Panc1 (cell line): Measurements from ENCODE around the gene CSTF1. TPM values are rescaled to one million over a fixed set of nuclear protein-coding genes. Genes with fewer than 3 reads are reported as not detected.

Source experiments
- ATAC-seq: fragments of 200-7000 bp; cut with Tn5 transposase; 2 replicates; pipeline ENCODE4 v1.9.1; 2020; ENCODE audit warnings: mild to moderate bottlenecking, moderate library complexity
- BruUV-seq: library from RNA; stranded (reverse); fragments of 400-500 nt; replicated peaks from 2 replicates; lab custom pipeline; 2021; lab: Mats Ljungman, UMichigan
- CTCF ChIA-PET: fragments of 300-600 bp; sonication (Branson Sonifier 250); formaldehyde crosslinking; loops from one replicate; lab custom pipeline; 2022; ENCODE audit warnings: antibody characterized with exemption; lab: Charles Lee
- POLR2A ChIA-PET: fragments of 300-600 bp; sonication (Branson Sonifier 250); formaldehyde crosslinking; loops from one replicate; lab custom pipeline; 2022; ENCODE audit warnings: antibody characterized with exemption; lab: Charles Lee
- DNase-seq: peaks from one replicate; pipeline ENCODE4 v3.0.0-alpha.2; 2010; ENCODE audit warnings: low read depth, low spot score
- H3K27ac ChIP-seq: 2 replicates; pipeline ENCODE4 v1.5.1; 2011; ENCODE audit warnings: mild to moderate bottlenecking, low read length, inconsistent platforms
- H3K27me3 ChIP-seq: fragments of 200-500 bp; sonication (Bioruptor generic); 2 replicates; pipeline ENCODE4 v1.6.0; 2014; ENCODE audit warnings: low read length, inconsistent platforms; ENCODE audit not compliant: control insufficient read depth, insufficient read depth
- H3K36me3 ChIP-seq: fragments of 200-500 bp; sonication (Bioruptor generic); 2 replicates; pipeline ENCODE4 v1.5.1; 2014; ENCODE audit warnings: inconsistent platforms, mild to moderate bottlenecking, low read length, moderate library complexity; ENCODE audit not compliant: control insufficient read depth, insufficient read depth
- H3K4me1 ChIP-seq: 2 replicates; pipeline ENCODE4 v1.5.1; 2011; ENCODE audit warnings: inconsistent platforms, mild to moderate bottlenecking, low read length, moderate library complexity; ENCODE audit not compliant: control insufficient read depth, insufficient read depth
- H3K4me3 ChIP-seq, 2 experiments: 2 replicates each; pipeline ENCODE4 v1.5.1; 2011 to 2012; ENCODE audit warnings: low read depth in 2 of 2, low read length in 2 of 2, mild to moderate bottlenecking in 2 of 2, inconsistent platforms in 1 of 2, moderate library complexity in 1 of 2
- H3K9me3 ChIP-seq: fragments of 200-500 bp; sonication (Bioruptor generic); 2 replicates; pipeline ENCODE4 v1.5.1; 2014; ENCODE audit warnings: low read depth, mild to moderate bottlenecking, inconsistent platforms, low read length, moderate library complexity; ENCODE audit not compliant: control insufficient read depth, insufficient read depth
- CTCF ChIP-seq: fragments of 450-650 bp; IDR thresholded peaks from 2 replicates; pipeline ENCODE4 v1.5.1; 2017; ENCODE audit warnings: mild to moderate bottlenecking
- POLR2AphosphoS5 ChIP-seq: IDR thresholded peaks from 2 replicates; pipeline ENCODE4 v1.6.1; 2012; ENCODE audit warnings: mild to moderate bottlenecking, low read depth, low read length, moderate library complexity
- REST ChIP-seq, 2 experiments: IDR thresholded peaks; 2 replicates each; pipeline ENCODE4 v1.6.1; 2011 to 2012; ENCODE audit warnings: low read depth in 2 of 2, control low read depth in 1 of 2, low read length in 1 of 2, mild to moderate bottlenecking in 1 of 2, moderate library complexity in 1 of 2; ENCODE audit not compliant: insufficient read depth in 1 of 2
- SIN3A ChIP-seq: IDR thresholded peaks from 2 replicates; pipeline ENCODE4 v1.6.1; 2012; ENCODE audit warnings: low read depth, mild to moderate bottlenecking, low read length, moderate library complexity, borderline replicate concordance; ENCODE audit not compliant: insufficient read depth
- TCF7L2 ChIP-seq: IDR thresholded peaks from 2 replicates; pipeline ENCODE4 v1.6.1; 2011; ENCODE audit warnings: mild to moderate bottlenecking, low read depth, low read length, inconsistent platforms
- in situ Hi-C: cut with HindIII; loops from 2 replicates; pipeline ENCODE4 v1.10.0; 2016; ENCODE audit warnings: low sequenced_read_pairs, low pct_unique_long_range_greater_than_20kb
- intact Hi-C: fragments of 100-400 bp; cut with micrococcal nuclease; formaldehyde crosslinking; loops from one replicate; pipeline ENCODE4 v1.10.0; 2022; ENCODE audit not compliant: unreplicated experiment
- total RNA-seq: library from RNA; stranded (reverse); gene quantifications from one replicate; pipeline ENCODE4 v1.2.1, GENCODE V29; 2021; ENCODE audit not compliant: unreplicated experiment

Gene CSTF1
- total RNA-seq, 1 experiment from 2014 or later = 46.3 TPM

GRCh38 chr20:56428410-56428809, 36.0 kb downstream of the CSTF1 start:
- no peak for DNase-seq
- H3K36me3 ChIP-seq = no peaks in the 10 kb centered on the region
- POLR2A ChIA-PET = no interaction called here
- in situ Hi-C loops = no loop called here
- H3K27me3 ChIP-seq = no peaks in the 10 kb centered on the region
- TF ChIP-seq REST (IDR thresholded peaks at IDR 0.05; ENCODE audit: insufficient read depth in 1 of 2, low read depth in 2 of 2, low read length in 1 of 2) (no peak), POLR2AphosphoS5 (no peak), SIN3A (no peak), TCF7L2 (no peak), CTCF (no peak)
- ATAC-seq = no peak
- CTCF ChIA-PET = no interaction called here
- BruUV-seq = no TSS peak
- no peaks in the 10 kb centered on the region for H3K4me1 ChIP-seq
- no peak overlapping the region for H3K4me3 ChIP-seq
- H3K9me3 ChIP-seq = no peaks in the 10 kb centered on the region
- H3K27ac ChIP-seq = no peak overlapping the region
- intact Hi-C loops = no loop called here

GRCh38 chr20:56428881-56429280, 36.4 kb downstream of the CSTF1 start:
- Histone ChIP-seq H3K4me3 (no peak overlapping the region), H3K9me3 (no peaks in the 10 kb centered on the region), H3K36me3 (no peaks in the 10 kb centered on the region), H3K27me3 (no peaks in the 10 kb centered on the region), H3K27ac (no peak overlapping the region), H3K4me1 (no peaks in the 10 kb centered on the region)
- in situ Hi-C loops (no loop called here), intact Hi-C loops (no loop called here)
- POLR2A ChIA-PET = interaction anchor here (0.5 kb wide), 1 partner anchor 34 kb away, joined by 3 read pairs; no protein-coding TSS in a partner anchor
- BruUV-seq = no TSS peak
- TF ChIP-seq TCF7L2 (no peak), CTCF (no peak), SIN3A (no peak), POLR2AphosphoS5 (no peak)
- CTCF ChIA-PET = no interaction called here
- no peak for DNase-seq
- ATAC-seq = no peak
